Measurements from ENCODE around the gene FANCB.

FANCB gene

DNA sequence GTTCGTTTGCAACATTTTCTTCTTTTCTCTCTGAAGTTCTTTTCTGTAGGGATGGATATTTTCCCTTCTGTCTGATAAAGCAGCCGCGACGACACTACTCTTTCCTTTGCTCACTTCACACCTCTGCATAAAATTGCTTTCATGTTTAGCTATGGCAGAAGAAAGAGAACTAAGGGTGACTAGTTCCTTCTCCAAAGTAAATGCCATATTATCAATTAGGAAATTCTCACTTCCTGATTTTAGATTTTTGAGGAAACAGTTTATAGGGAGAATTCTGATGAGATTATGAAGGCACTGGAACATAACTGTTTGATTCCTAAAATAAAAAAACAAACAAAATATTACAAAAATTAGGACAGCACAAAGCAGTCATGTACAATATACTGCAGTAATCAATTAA lies 29.2 kb downstream of the FANCB start:
- intact Hi-C loops (cut with DNase I): no loop called here
- no peak for DNase-seq

DNA sequence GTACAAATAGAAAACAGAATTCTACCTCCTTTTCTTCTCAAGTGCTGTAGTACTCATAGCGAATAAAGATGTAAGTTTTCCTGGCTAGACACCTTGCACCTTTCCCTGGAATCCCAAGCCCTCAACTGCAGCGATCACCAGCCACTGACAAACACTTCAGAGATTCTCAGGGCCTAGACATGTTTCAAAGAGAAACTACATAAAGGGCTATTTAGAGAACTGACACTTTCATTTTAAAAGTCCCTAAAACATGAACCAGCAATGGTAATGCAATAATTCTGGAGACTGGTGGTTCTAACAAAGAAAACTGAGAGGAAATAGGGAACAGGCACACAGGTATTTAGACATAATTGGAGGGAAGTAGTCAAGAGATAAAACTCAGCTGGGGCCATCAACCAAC lies 35.7 kb downstream of the FANCB start:
- intact Hi-C loops (cut with DNase I): no loop called here
- DNase-seq: no peak

DNA sequence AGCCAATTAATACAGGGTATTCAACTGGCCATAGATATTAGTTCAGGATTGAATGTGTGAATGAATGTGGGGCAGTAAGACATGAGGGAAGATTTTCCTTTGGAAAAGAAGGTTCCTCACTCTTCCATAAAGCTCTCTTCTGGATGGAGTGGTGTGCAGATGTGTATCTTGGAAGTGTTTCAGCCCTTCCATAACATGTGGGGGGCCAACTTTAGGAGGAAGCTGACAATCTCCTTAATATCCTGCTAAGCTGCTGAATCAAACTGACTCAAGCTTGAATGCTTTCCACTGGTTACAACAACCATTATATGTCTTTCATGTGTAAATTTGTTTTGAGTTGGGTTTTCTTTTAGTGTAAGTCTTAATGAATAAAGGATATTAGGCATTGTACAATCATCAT lies 40.3 kb downstream of the FANCB start:
- DNase-seq: no peak
- intact Hi-C loops (cut with DNase I): no loop called here

DNA sequence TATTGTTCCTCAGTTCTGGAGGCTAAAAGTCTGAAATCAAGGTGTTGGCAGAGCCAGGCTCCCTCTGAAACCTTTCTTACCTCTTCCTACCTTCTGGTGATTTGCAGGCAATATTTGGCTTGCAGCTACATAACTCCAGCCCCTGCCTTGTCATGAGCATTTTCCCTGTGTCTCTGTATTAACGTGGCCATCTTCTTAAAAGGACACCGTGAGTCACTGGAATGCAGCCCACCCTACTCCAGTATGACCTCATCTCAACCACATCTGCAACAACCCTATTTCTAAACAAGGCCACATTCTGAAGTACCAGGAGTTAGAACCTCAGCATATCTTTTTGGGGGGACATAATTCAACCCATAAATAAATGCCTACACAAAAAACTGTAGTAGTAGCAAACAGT lies 40.7 kb downstream of the FANCB start:
- no peak for DNase-seq
- intact Hi-C loops (cut with DNase I): no loop called here

DNA sequence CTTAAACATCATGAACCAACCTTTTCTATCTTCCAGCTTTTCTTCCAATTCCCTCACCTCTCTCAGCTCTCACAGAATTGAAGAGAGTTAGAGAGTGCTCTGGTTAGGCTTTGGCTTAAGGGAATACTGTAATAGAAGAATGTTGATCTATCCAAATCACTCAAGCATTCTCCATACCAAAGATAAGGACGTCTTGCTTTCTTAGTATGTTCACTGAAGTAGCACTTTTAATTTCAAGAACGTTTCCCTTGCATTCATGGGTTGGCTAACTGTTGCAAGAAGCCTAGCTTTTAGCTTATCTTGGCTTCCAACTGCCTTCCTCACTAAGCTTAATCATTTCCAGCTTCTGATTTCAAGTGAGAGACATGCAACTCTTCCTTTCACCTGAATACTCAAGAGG lies 43.2 kb downstream of the FANCB start:
- intact Hi-C loops (cut with DNase I): no loop called here
- no peak for DNase-seq

DNA sequence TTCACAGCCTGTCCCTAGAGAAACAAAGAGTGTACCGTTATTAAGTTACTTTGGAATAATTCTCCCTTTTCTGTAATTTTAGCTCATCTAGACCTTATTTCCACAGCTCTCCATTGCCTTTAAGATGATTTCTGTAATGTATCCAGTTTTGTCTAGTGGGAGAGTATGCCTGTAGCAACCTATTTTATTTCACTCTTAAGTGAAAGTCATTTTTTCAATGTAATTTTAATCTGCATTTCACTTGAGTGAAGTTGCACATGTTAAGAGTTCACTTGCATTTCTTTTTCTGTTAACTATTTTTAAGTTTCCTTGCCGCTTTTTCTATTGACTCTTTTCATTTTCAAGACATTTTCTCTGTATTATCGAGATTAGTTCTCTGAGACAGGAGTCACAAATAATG lies 46.5 kb downstream of the FANCB start:
- DNase-seq: no peak
- intact Hi-C loops (cut with DNase I): no loop called here

DNA sequence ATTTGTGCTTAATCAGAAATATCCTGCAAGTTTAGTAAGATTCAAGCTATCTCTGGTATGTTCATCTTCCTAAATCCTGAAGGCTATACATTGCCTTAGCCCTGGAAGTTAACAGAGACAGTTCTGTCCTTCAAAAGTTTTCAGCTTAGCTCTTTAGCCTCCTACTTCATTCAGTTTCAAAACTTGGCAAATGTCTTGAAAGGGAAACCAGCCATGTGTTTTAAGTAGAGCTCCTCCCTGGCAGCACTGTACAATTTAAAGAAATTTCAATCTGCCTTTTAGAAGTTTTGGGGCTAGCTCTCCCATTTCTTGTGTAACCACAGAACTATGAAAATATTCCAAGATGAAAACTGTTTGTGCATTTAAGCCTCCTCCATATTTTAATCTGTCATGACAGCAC lies 47.0 kb downstream of the FANCB start:
- no peak for DNase-seq
- intact Hi-C loops (cut with DNase I): no loop called here

DNA sequence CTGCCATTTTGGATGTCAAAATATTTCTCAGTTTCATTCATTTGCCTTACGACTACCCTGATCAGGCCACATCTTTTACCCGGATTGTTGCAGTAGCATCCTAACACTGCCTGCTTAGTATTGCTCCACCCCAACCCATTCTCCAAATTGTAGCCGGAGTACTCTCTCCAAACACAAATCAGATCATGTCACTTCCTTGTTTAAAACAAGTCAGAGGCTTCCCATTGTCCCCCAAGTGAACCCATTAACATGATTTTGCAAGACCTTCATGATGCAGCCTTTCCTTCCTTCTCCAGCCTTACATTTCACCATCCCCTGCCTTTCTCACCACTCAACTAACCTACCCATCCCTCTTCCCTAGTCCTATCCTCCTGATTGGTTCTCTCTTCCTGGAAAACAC lies 53.1 kb downstream of the FANCB start:
- intact Hi-C loops (cut with DNase I): no loop called here
- DNase-seq: no peak

DNA sequence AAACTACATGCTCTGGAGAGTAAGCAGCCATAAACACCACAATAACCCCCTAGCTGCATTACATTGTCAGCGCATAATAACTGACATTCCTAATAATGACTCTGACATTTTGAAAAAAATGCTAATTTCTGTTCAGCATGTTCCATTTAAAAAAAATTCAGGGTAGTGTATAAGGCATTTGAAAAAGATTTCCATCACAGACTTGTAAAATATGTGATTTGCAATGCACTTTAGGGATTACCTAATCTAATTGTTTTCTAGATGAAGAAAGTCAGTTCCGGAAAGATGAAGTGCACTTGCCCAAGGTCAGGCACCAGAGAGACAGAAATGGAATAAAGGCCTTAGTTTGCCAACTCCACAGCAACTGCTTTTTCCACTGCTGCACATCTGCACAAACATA lies 55.3 kb downstream of the FANCB start:
- no peak for DNase-seq
- intact Hi-C loops (cut with DNase I): no loop called here

DNA sequence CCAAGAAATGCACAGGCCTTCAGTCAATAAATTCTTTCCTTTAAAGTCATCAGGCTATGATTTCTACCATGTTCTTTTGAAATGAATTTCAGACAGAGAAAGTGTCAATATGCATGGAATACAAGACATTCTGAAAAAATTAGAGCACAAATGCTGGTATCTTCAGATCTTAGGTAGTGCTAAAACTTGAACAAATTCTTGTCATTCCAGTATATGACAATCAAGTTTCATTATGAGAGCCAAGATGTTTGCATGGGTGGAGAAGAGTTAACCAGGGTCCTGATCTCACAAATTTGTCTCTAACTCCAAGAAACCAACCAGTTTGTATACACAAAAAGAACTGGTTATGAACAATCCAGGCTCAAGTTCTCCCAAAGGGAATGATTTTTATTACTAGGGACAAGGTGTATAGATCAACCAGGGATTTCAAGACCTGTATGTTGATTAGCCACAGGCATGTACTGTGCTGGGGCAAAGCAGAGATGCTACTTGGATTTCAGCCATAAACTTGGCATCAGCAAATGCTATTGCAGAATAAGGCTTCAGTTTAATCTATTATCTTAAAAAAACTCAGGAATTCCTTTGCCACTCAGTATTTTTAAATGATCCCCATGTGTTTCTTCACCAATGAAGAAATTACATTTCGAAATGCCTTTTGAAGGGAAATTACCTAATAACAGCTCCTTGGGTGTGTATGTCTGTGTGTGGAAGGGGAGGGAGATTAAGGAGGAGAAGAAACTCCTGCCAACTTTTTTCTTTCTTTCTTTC lies 69.7 kb downstream of the FANCB start:
- intact Hi-C loops (cut with DNase I): no loop called here
- no peak for DNase-seq

DNA sequence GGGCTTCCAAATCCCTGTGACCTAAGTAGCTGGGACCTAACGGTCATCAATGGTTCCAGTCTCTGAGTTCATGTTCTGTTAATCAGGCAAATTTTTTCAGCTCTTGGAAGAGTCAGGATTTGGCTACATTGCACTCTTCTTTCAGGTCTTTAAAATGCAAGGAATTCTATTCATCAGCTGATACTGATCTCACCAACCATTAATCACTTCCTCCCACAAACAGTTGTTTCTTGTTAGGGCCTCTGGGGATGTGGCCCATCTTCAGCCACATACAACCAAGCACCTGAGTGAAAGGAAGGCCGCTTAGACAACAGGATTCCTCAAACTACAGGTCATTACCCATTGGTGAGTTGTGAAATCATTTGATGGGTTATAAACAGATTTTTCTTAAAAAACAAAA lies 71.7 kb downstream of the FANCB start:
- DNase-seq: no peak
- intact Hi-C loops (cut with DNase I): no loop called here

DNA sequence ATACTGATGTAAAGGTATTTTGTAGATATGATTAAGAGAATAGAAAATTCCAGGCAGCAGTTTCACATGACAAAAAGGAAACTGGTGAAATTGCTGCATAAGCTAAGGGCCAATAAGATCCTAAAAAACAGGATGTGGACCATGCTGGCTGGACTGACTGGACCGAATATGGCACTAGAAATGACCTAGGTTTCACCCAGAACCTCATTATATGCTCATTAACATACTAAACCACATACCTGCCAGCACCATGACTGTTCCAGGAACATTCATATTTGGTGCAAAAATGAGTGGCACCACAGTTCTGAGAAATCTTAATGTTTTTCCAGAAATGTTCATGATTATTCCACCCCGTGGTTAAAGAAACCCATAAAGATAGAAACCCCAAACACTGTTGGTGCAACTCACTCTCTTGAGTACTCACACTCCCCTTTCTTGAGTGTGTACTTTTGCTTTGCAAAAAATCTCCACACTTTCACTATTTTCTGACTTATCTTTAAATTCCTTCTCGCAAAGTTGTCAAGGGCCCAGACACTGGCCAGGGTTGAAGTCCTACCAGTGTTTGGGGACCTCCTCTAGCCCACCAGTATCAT lies 74.0 kb downstream of the FANCB start:
- intact Hi-C loops (cut with DNase I): no loop called here
- no peak for DNase-seq

All from posterior cingulate gyrus (tissue), 11 donors.